HEK293 (cell line): ENCODE results near the gene GAK.

Experiments used
- CTCF ChIA-PET: fragments of 350-600 bp; formaldehyde crosslinking; extraction: SDS; loops from one replicate; lab custom pipeline; 2021; ENCODE audit warnings: antibody characterized with exemption; lab: Yijun Ruan, JAX
- POLR2A ChIA-PET: fragments of 300-600 bp; formaldehyde crosslinking; extraction: SDS; loops from one replicate; lab custom pipeline; 2020; ENCODE audit warnings: antibody characterized with exemption, inconsistent platforms; lab: Yijun Ruan, JAX
- H3K27ac ChIP-seq: fragments of 200-500 bp; sonication (Bioruptor generic); 2 replicates; pipeline ENCODE4 v1.5.1; 2014; ENCODE audit warnings: low read depth, low read length, control low read depth, inconsistent platforms; ENCODE audit errors: extremely low read depth
- H3K36me3 ChIP-seq, 2 experiments: fragments of 200-500 bp in 1 of 2; sonication (Bioruptor generic) in 1 of 2; 1 replicate in 1 of 2; 2 replicates in 1 of 2; pipeline ENCODE4 v1.5.1; 2014 to 2017; ENCODE audit warnings: inconsistent platforms in 2 of 2, low read length in 2 of 2; ENCODE audit not compliant: control insufficient read depth in 2 of 2, insufficient read depth in 1 of 2
- H3K4me1 ChIP-seq: fragments of 200-500 bp; sonication (Bioruptor generic); 2 replicates; pipeline ENCODE4 v1.5.1; 2014; ENCODE audit warnings: mild to moderate bottlenecking, low read length, inconsistent platforms; ENCODE audit not compliant: control insufficient read depth, insufficient read depth
- H3K4me3 ChIP-seq: 2 replicates; pipeline ENCODE4 v1.5.1; 2011; ENCODE audit warnings: low read depth, mild to moderate bottlenecking, control low read depth, low read length, moderate library complexity
- H3K9me3 ChIP-seq: fragments of 200-500 bp; sonication (Bioruptor generic); 2 replicates; pipeline ENCODE4 v1.5.1; 2014; ENCODE audit warnings: low read depth, low read length, inconsistent platforms; ENCODE audit not compliant: control insufficient read depth, insufficient read depth
- EGR2 ChIP-seq: fragments of 450-650 bp; formaldehyde crosslinking; IDR thresholded peaks from 2 replicates; pipeline ENCODE4 v1.5.1; 2016; ENCODE audit warnings: low read depth, missing biosample characterization, missing genetic modification characterization
- KLF17 ChIP-seq: fragments of 450-650 bp; formaldehyde crosslinking; IDR thresholded peaks from 2 replicates; pipeline ENCODE4 v1.5.1; 2016; ENCODE audit warnings: missing biosample characterization, missing genetic modification characterization
- REPIN1 ChIP-seq: fragments of 450-650 bp; formaldehyde crosslinking; IDR thresholded peaks from 2 replicates; pipeline ENCODE4 v1.5.1; 2017; ENCODE audit warnings: missing biosample characterization, missing genetic modification characterization, low read depth
- REST ChIP-seq: fragments of 450-650 bp; formaldehyde crosslinking; IDR thresholded peaks from 2 replicates; pipeline ENCODE4 v1.5.1; 2016; ENCODE audit warnings: missing biosample characterization, missing genetic modification characterization
- ZBTB1 ChIP-seq: fragments of 450-650 bp; formaldehyde crosslinking; IDR thresholded peaks from 2 replicates; pipeline ENCODE4 v1.5.1; 2016; ENCODE audit warnings: missing biosample characterization, missing genetic modification characterization
- ZFHX2 ChIP-seq: fragments of 450-650 bp; formaldehyde crosslinking; conservative IDR thresholded peaks from 2 replicates; pipeline ENCODE4 v1.5.1; 2016; ENCODE audit warnings: missing biosample characterization, missing genetic modification characterization
- ZNF19 ChIP-seq: fragments of 450-650 bp; formaldehyde crosslinking; IDR thresholded peaks from 2 replicates; pipeline ENCODE4; 2016; ENCODE audit warnings: missing biosample characterization, missing genetic modification characterization, low read depth
- ZNF362 ChIP-seq: fragments of 450-650 bp; formaldehyde crosslinking; IDR thresholded peaks from 2 replicates; pipeline ENCODE4 v1.5.1; 2016; ENCODE audit warnings: missing biosample characterization, missing genetic modification characterization
- ZNF391 ChIP-seq: fragments of 450-650 bp; formaldehyde crosslinking; IDR thresholded peaks from 2 replicates; pipeline ENCODE4 v1.5.1; 2016; ENCODE audit warnings: low read depth, missing biosample characterization, missing genetic modification characterization, borderline replicate concordance
- ZNF48 ChIP-seq: fragments of 450-650 bp; formaldehyde crosslinking; IDR thresholded peaks from 2 replicates; pipeline ENCODE4 v1.5.1; 2016; ENCODE audit warnings: missing biosample characterization, missing genetic modification characterization
- ZNF585B ChIP-seq: fragments of 450-650 bp; formaldehyde crosslinking; IDR thresholded peaks from 2 replicates; pipeline ENCODE4 v1.5.1; 2016; ENCODE audit warnings: missing biosample characterization, missing genetic modification characterization
- ZNF768 ChIP-seq: fragments of 450-650 bp; formaldehyde crosslinking; IDR thresholded peaks from 2 replicates; pipeline ENCODE4 v1.5.1; 2018; ENCODE audit warnings: missing biosample characterization, mild to moderate bottlenecking, missing genetic modification characterization
- ZNF776 ChIP-seq: fragments of 450-650 bp; formaldehyde crosslinking; IDR thresholded peaks from 2 replicates; pipeline ENCODE4 v1.5.0; 2017; ENCODE audit warnings: missing biosample characterization, missing genetic modification characterization, borderline replicate concordance
- ZSCAN16 ChIP-seq: fragments of 450-650 bp; formaldehyde crosslinking; IDR thresholded peaks from 2 replicates; pipeline ENCODE4 v1.5.1; 2016; ENCODE audit warnings: missing biosample characterization, missing genetic modification characterization
- ZSCAN30 ChIP-seq: fragments of 450-650 bp; IDR thresholded peaks from 2 replicates; pipeline ENCODE4 v1.5.1; 2018; ENCODE audit warnings: missing biosample characterization, mild to moderate bottlenecking, missing genetic modification characterization, moderate library complexity

Gene GAK

GRCh38 chr4:821181-821591 is 110.9 kb downstream of the GAK start:
- CTCF ChIA-PET: no interaction called here
- POLR2A ChIA-PET: no interaction called here
- TF ChIP-seq ZNF362 (tag by site-specific recombination) (no peak), ZNF19 (tag by site-specific recombination) (no peak), REPIN1 (tag by site-specific recombination) (no peak)
- Histone ChIP-seq H3K27ac (no peak overlapping the region), H3K4me3 (no peak overlapping the region), H3K36me3 (no peaks in the 10 kb centered on the region), H3K9me3 (no peaks in the 10 kb centered on the region), H3K4me1 (no peaks in the 10 kb centered on the region)

- TF ChIP-seq ZSCAN16 (tag by site-specific recombination) (no peak), ZNF776 (no peak), ZNF585B (no peak), ZNF768 (tag by site-specific recombination) (no peak), ZBTB1 (tag by site-specific recombination) (no peak), KLF17 (tag by site-specific recombination) (no peak), ZNF391 (tag by site-specific recombination) (no peak), ZNF48 (no peak), ZFHX2 (tag by site-specific recombination) (no peak), ZSCAN30 (no peak), REST (tag by site-specific recombination) (no peak), EGR2 (no peak)
- POLR2A ChIA-PET: no interaction called here
- no peaks in the 10 kb centered on the region for H3K36me3 ChIP-seq
- CTCF ChIA-PET: no interaction called here
- no peaks in the 10 kb centered on the region for H3K4me1 ChIP-seq
- H3K9me3 ChIP-seq: no peaks in the 10 kb centered on the region
- H3K27ac ChIP-seq: no peak overlapping the region
- H3K4me3 ChIP-seq: no peak overlapping the region
Measured at GRCh38 chr4:820230-821172, 111.6 kb downstream of the GAK start.
